HG02798 (cell line): ENCODE measurements around the gene CISTR.

Experiments used
- ATAC-seq: cut with Tn5 transposase; IDR thresholded peaks from one replicate; pipeline ENCODE4 v1.9.1; 2021; ENCODE audit warnings: mild to moderate bottlenecking; ENCODE audit not compliant: unreplicated experiment, poor library complexity

CISTR gene

GRCh38 chr12:53746592-53747092, 5.1 kb downstream of the CISTR start:
- ATAC-seq, result peak; percentile 56

- no peak for ATAC-seq
Observed at GRCh38 chr12:53744751-53745150, 7.0 kb downstream of the CISTR start.

- no peak for ATAC-seq
Observed at GRCh38 chr12:53744130-53744441, 7.7 kb downstream of the CISTR start.

- no peak for ATAC-seq
Observed at GRCh38 chr12:53743266-53744129, 8.3 kb downstream of the CISTR start.

- no peak for ATAC-seq
Observed at GRCh38 chr12:53740130-53740491, 11.7 kb downstream of the CISTR start.

- ATAC-seq, result no peak
Observed at GRCh38 chr12:53739214-53740129, 12.3 kb downstream of the CISTR start.

- ATAC-seq, result no peak
Observed at GRCh38 chr12:53738406-53739213, 13.2 kb downstream of the CISTR start.

GRCh38 chr12:53737951-53738405, 13.8 kb downstream of the CISTR start:
- no peak for ATAC-seq

GRCh38 chr12:53737093-53737808, 14.5 kb downstream of the CISTR start:
- no peak for ATAC-seq

GRCh38 chr12:53736592-53736991, 15.2 kb downstream of the CISTR start:
- ATAC-seq, result no peak

GRCh38 chr12:53735556-53735955, 16.2 kb downstream of the CISTR start:
- no peak for ATAC-seq

- ATAC-seq, result no peak
Observed at GRCh38 chr12:53734425-53734824, 17.4 kb downstream of the CISTR start.

- no peak for ATAC-seq
Observed at GRCh38 chr12:53733807-53734200, 18.0 kb downstream of the CISTR start.

GRCh38 chr12:53733051-53733806, 18.6 kb downstream of the CISTR start:
- no peak for ATAC-seq

GRCh38 chr12:53729644-53730043, 22.1 kb downstream of the CISTR start:
- no peak for ATAC-seq

- ATAC-seq, result no peak
Observed at GRCh38 chr12:53728206-53728605, 23.6 kb downstream of the CISTR start.

- ATAC-seq, result peak; percentile 99
Observed at GRCh38 chr12:53727310-53728041, 24.3 kb downstream of the CISTR start, which contains the start of gene CALCOCO1. TSS of gene CALCOCO1 (minus strand) at chr12:53727452. CDS start at chr12:53725242, 2,210 bp downstream.

- no peak for ATAC-seq
Observed at GRCh38 chr12:53726946-53727309, 24.9 kb downstream of the CISTR start.
